GM19025 (cell line): ENCODE results near the gene RFPL3.
"Not testable (repeated sequence)": the region's sequence is repeated elsewhere in the genome, so short reads cannot be mapped to it uniquely, and the experiment has no call there.

Experiments
- ATAC-seq: cut with Tn5 transposase; IDR thresholded peaks from one replicate; pipeline ENCODE4 v1.9.1; 2021; ENCODE audit warnings: mild to moderate bottlenecking, low read depth, moderate library complexity; ENCODE audit not compliant: unreplicated experiment

Gene RFPL3

DNA sequence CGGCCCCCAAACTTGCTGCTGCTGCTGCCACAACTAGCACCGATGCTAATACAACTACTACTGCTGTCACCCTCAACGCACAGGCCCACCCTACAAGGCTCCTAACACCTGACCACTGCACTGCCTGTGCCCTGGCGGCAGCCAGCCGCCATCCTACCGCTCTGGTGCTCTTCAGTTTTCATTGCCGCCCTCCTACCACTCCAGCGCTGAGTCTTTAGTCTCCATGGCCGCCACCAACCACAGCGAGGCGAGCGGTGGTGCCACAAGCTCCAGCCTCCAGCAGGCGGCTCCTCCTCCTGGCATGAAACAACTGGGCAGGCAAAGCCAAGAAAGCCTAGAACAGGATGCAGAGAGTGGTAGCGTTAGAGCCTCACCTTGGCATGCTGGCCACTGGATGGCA lies 5.0 kb upstream of the RFPL3 start:
- no peak for ATAC-seq

DNA sequence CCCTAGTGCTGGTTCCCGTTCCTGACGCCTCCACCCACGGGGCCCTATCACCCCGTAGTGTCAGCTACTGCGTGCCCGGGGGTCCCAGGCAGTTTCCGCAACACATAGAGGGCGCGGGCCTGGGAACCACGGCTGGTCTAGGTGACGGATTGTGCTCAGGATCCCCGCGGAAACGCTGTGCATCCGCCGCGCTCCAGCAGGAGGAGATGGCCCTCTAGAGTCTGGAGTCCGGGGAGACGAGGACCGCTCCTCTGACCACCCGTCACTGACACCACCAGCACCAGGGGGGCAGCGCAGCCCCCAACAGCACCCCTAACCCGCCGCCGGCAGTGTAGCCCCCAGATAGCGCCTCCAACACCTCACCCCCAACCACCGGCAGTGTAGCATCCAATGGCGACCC lies 4.4 kb upstream of the RFPL3 start:
- no peak for ATAC-seq

DNA sequence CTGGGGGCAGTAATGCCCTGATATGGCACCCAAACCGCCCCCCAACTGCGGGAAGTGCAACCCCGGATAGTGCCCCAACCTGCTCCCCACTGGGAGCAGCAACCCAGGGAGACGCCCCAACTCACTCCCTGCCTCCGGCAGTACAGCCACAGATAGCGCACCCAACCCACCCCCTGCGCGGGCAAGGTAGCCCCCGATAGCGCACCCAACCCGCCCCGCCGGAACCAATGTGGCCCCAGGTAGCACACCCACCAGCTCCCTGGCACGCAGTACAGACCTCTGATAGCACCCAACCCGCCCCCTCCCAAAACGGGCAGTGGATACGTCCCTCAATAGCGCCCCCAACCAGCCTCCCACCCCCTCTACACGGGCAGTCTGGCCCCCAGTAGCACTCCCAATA lies 3.8 kb upstream of the RFPL3 start:
- ATAC-seq = no peak

DNA sequence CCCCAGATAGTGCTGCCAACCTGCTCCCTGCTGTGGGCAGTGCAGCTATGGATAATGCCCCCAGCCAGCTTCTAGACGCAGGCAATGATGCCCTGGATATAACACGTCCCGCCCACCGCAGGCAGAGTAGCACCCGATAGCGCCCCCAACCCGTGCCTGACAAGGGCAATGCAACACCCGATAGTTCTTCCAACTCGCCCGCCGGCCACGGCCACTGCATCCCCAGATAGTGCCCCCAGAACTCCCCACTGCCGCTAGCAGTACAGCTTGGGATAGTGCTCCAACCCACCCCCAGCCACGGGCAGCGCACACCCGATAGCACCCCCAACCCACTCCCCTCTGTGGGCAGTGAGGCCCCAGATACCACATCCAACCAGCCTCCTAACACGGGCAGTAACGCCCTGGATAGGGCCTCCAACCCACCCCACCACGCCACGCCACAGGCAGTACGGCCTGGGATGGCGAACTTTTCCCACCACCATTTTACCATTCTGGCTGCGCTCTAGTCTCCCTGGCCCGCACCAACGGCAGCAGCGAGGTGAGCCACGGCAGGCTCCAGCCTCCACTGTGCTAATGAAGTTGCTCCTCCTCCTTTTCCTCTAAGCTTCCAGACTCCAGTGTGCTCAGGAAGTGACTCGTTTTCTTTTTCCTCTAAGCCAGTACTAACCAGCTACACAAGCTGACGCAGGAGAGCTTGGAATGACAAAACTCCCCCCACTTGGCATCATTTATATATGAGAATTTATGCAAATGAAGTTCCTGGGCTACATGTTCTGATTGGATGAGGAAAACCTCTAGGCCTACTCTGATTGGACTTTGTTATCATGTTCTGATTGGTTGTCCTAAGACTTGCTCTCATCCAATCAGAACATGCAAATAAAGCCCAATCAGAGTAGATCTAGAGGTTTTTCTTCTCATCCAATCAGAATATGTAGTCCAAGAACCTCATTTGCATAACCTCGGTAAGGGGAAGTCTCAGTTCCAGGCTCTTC lies 3.0 kb upstream of the RFPL3 start:
- ATAC-seq = no peak

DNA sequence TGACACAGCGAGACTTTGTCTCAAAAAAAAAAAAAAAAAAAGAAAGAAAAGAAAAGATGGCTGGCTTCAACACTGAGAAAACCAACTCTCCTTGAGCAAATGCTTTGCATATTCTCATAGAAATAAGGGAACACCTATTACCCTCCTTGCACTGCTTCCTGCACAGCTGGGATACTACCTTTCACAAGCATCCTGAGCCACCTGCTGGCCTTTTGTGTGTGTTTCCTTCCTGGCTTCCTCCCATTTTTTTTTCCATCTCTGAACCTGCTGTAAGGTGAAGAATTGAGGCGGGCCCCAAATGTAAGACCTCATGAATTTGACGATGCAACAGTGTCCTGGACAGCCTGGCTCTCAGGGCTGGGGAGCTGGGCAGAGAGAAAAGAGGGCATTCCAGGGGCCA lies 1.9 kb upstream of the RFPL3 start:
- no peak for ATAC-seq

DNA sequence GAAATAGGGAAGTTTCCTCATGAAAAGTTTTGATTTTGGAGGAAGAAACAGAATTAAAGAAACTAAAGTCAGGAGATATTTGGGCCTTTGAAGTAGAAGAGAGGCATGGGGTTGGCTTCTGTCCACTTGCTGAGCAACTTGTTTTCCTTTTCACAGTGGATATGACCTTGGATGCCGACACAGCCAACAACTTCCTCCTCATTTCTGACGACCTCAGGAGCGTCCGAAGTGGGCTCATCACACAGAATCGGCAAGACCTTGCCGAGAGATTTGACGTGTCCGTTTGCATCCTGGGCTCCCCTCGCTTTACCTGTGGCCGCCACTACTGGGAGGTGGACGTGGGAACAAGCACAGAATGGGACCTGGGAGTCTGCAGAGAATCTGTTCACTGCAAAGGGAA lies 2.4 kb downstream of the RFPL3 start:
- not testable (repeated sequence) for ATAC-seq

DNA sequence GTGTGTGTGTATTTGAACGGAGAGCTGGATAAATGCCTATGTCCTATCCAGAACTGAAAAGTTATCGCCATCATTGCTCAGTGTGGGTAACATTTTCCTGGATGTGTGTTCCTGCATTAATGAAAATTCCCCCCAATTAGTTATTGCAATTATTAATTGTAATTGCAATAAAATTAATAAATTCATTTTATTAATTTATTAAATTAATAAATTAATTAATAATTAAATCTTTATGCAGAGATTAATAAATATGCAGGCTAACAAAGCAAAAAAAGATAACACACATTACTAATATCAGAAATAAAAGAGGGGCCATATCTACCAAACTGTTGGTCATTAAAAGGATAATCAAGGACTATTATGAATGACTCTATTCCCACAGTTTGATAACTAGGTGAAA lies 3.6 kb downstream of the RFPL3 start:
- no peak for ATAC-seq

DNA sequence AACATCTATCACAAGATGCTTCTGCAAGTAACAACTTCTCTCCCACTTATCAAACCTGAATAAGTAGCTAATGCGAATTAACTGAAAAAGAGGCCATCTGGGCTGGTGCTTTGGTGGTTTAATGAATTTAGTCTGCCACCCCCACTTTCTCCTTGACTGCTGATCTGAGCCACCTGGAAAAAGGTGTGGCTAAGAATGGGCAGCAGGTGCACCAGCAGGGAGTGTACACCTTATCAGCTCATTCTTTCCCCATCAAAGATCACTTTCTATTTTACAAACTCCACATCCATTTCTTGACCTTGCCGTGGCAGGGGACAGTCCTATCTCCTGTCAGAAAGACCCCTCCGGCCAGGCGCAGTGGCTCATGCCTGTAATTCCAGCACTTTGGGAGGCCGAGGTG lies 6.5 kb downstream of the RFPL3 start:
- no peak for ATAC-seq

DNA sequence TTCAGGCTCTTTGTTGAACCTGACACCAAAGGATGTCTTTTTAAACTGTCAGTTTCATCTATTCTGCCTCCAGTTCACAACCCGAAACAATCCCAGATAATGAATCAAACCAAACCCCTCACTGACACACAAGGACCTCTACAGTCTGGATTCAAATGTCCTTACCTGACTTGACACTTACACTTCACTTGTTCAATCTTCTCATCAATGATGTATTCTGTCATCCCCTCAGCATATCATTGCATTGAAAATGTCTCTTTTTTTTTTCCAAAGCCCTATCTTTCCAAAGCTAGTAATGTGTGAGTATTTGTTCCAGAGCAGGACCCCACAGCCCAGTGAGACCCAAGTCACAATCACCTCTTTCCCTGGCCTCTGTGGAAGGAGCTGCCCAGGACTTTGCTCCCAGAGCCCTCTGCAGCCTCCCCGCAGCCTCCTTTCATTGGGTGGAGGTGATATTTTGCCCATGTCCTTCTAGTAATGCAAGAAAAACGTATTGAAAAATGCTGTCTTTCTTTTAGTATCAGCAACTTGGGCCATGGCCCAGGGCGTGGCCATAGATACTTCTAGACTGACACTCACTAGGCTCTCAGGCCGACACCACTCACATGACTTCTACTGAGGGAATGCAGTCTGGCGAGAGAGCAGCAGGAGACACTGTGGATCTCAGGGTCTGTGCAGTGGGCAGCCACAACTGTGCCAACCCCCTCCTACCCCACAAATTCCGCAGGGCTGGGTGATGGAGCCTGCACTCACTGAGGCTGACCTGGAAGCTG lies 18.2 kb downstream of the RFPL3 start:
- no peak for ATAC-seq

DNA sequence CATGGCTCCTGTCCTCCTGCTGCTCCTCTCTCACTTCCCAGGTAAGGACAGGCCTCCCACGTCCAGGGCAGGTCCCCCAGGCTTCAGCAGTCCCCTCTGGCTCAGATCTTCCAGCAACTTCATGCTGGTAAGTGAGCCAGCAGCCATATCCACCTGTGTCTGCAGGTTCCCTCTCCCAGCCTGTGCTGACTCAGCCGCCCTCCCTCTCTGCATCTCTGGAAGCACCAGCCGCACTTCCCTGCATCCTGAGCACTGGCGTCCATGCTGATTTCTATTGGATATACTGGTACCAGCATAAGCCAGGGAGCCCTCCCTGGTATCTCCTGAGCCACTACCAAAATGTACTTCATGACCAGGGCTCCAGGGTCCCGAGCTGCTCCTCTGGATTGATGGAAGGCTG lies 19.0 kb downstream of the RFPL3 start:
- ATAC-seq = no peak

DNA sequence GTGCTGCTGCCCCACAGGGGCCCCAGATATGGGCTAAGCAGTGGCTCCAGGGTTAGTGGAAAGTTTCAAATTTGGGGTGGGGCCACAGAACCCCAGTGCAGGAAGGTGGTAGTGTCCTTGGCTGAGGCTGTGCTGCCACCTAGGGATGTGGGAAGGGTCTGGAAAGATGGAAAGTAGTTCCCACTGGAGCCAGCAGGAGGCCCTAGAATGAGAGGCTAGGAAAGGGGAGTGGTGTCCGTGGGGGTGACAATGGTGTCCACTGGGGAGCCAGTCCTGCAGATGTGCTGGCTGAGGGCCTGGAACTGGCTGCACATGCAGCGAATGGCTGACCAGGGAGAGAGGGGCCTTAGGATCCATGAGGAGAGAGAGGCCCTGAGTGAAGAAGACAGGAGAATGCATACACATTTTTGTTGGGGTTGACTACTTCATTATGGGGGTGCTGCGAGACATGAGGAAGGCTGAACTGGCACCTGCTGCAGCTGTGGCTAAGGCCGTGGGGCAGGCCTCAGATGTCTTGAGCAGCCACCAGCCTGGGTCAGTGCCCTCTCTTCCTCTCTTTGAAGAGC lies 21.1 kb downstream of the RFPL3 start:
- no peak for ATAC-seq

DNA sequence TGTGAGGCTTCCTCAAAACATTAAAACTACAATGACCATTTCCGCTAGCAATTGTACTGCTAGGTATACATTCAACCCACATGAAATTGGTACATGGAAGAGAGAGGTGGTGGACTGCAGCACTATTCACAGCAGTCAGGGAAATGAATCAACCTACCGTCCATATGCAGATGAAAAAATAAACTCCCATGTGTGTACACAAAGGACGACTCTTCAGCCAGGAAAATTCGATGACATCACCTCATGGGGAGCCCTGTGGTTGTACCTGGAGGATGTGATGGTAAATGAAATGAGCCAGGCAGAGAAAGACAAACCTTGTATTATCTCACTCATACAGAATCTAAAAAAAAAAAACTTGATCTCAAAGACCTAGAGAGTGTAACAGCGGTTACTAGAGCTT lies 23.3 kb downstream of the RFPL3 start:
- no peak for ATAC-seq

DNA sequence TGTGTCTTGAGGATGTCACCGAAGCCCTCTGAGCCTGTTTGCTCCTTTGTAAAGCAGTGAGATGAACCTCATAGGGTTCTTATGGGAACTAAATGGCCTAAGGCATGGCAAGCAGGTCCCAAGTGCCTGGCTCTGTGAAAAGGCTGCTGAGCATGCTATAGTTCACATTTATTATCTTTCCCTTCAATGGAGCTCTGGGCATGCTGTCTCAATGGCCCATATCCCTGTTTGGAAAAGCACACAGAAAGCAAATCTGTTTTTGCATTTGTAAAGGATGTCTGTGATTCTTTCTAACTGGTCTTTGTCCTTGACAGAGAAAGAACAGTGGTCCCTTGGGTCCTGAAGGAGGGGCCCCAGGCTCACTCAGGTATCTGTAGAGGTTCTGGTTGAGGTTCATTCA lies 28.0 kb downstream of the RFPL3 start:
- ATAC-seq = no peak

DNA sequence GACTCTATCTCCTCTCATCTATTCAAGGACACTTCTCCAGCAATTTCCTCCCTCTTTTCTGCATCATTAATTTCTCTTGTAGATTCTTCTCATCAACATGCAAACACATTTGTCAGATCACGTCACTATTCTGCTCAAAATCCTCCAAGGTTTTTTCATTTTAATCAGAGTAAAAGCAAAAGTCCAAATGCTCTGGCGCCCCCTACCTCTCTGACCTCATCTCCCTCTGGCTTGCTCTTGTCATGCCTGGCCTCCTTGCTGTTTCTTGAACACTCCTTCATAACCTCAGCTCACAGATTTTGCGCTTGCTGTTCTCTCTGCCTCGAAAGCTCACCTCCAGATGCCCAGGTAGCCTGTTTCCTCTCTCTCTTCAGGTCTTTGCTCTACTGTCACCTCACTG lies 32.0 kb downstream of the RFPL3 start:
- ATAC-seq = no peak

DNA sequence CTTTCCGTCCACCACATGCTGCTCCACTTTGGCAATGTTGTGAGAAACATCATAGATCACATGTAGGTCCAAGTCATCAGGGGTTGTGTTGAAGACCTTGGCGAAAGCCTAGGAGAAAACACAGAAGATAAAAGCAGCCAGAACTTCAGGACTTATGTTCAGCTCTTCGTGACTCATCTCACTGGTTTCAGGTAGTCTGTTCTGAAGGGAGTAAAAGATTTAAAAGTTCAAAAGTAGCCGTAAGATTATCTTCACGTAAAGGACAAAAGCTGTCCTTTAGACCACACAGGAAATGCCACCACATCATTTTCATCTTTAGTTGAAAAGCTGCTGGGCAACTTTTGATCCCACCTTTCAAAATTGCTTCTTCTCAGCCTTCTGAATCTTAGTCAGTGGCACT lies 37.4 kb downstream of the RFPL3 start:
- ATAC-seq = no peak

DNA sequence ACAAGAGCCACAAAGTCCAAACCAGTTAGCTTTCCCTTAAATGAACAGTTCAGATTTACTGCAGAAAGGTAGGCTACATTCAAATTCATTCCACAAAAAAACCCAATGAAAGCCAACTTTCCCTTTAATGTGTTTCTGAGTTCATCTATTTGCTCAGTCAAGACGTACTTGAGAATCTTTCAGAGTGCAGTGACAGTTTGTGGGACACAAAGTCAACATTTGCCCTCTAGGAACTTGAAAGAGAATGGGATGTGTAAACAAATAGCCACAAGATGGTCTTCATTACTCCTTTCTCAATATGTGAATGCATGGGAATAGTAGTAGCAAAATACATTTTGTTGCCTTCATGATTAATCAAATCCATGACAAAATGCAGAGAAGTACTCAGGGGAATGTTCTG lies 38.6 kb downstream of the RFPL3 start:
- ATAC-seq = no peak

DNA sequence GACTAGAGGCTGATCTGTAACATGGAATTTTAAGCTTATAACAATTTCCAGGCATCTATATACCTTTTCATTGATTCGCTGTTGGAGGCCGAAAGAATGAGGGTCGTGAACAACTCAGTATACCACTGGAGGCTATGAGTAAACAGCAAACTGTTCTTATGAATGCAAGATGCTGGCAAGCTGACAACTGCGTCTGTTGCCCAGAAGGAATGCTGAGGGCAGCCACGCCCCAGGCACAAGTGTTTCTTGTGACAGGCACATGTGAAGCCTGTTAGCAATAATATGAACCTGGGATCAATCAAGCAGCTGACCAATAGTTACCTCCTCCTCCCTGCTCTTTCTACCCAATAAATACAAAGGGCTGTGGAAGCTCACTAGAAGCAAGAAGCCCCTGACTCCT lies 39.1 kb downstream of the RFPL3 start:
- no peak for ATAC-seq

DNA sequence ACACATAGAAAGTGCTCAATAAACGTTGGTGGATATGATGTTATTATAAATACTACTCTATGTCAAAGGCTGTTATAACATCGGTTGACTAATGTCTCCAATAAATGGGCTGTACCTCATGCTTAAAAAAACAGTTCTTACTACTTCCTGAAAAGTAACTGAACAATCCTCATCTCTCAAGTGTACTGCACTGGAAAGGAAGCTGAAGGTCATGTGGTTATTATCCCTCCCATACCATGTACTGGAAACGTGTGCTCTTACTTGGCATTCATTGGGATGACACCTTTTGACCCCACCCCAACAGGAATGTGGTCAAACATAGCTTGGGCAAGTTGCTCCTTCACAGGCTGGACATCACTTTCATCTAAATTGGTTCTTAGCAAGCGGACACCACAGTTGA lies 43.8 kb downstream of the RFPL3 start:
- no peak for ATAC-seq

DNA sequence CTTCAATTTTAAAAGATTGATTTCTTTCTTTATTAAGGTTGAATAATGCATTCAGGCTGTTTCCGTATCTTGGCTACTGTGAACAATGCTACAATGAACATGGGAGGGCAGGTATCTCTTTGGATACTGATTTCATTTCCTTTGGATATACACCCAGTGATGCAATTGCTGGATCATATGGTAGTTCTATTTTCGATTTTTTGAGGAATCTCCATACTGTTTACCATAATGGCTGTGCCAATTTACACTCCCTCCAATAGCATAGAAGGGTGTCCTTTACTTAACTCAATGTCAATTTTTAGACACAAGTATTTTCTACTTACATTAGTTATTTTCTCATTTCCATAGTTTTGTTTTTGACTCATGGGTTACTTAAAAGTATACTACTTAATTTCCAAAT lies 46.4 kb downstream of the RFPL3 start:
- no peak for ATAC-seq

DNA sequence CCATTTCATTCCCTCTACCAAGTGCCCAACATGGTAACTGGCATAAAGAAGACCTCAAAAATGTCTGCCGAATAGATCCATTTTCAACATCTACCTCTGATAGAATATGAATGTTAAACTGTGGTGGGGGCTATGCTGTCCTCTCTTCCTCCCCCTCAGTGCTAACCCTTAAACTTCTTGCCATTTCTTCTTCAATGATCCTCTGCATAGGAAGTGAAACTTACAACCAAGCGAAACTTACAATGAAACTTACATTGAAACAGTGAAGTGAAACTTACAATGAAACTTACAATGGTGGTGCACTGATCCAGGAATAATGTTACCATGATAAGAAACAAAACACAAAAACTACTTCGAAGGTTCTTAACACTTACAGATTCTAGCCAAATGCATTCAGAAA lies 49.6 kb downstream of the RFPL3 start:
- ATAC-seq = no peak

DNA sequence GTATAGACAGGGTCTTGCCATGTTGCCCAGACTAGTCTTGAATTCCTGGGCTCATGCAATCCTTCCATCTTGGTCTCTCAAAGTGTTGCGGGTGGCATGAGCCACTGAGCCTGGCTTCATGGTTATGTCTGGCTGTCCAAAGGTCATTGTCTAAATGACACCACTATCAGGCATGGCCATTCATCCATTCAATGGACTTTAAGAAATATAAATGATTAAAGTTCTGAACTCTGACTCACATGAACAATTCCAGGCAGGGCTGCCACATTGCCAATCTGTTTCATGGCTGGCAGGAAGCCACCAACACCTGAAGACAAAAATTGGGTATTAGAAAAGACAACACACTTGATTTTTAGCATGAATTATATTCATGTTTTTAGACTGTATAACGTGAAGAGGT lies 50.3 kb downstream of the RFPL3 start:
- ATAC-seq = no peak
